H9 (cell line): ENCODE results near the gene EXOSC1. TPM values are rescaled to one million over a fixed set of nuclear protein-coding genes. Genes with fewer than 3 reads are reported as not detected.

Experiments
- DNase-seq: peaks from one replicate; pipeline ENCODE4 v3.0.0-alpha.2; 2017
- H2AFZ ChIP-seq: one replicate; pipeline ENCODE4 v1.6.1; 2013; ENCODE audit warnings: mild to moderate bottlenecking, low read length, control low read depth, moderate library complexity
- H2AK5ac ChIP-seq: 2 replicates; pipeline ENCODE4 v1.6.1; 2013; ENCODE audit warnings: low read length, control low read depth, mixed read lengths; ENCODE audit not compliant: insufficient read length
- H2BK120ac ChIP-seq: one replicate; pipeline ENCODE4 v1.6.1; 2013; ENCODE audit warnings: low read depth, mild to moderate bottlenecking, low read length, control low read depth, inconsistent platforms; ENCODE audit not compliant: poor library complexity, severe bottlenecking
- H2BK12ac ChIP-seq: 2 replicates; pipeline ENCODE4 v1.6.1; 2013; ENCODE audit warnings: low read length, control low read depth, mixed read lengths, low read depth; ENCODE audit not compliant: insufficient read length
- H2BK15ac ChIP-seq: 2 replicates; pipeline ENCODE4 v1.6.1; 2013; ENCODE audit warnings: low read depth, low read length, control low read depth
- H2BK20ac ChIP-seq: one replicate; pipeline ENCODE4 v1.6.1; 2013; ENCODE audit warnings: low read depth, mild to moderate bottlenecking, low read length, control low read depth, inconsistent platforms; ENCODE audit not compliant: poor library complexity, severe bottlenecking
- H2BK5ac ChIP-seq: 2 replicates; pipeline ENCODE4 v1.6.1; 2013; ENCODE audit warnings: low read length, control low read depth, mixed read lengths; ENCODE audit not compliant: insufficient read length
- H3K14ac ChIP-seq: 2 replicates; pipeline ENCODE4 v1.6.1; 2013; ENCODE audit warnings: low read length, control low read depth; ENCODE audit not compliant: insufficient read depth
- H3K18ac ChIP-seq: 2 replicates; pipeline ENCODE4 v1.6.1; 2013; ENCODE audit warnings: low read depth, mild to moderate bottlenecking, mixed read lengths, low read length, control low read depth; ENCODE audit not compliant: insufficient read length
- H3K23ac ChIP-seq: 2 replicates; pipeline ENCODE4 v1.6.1; 2013; ENCODE audit warnings: low read length, control low read depth, mixed read lengths, low read depth; ENCODE audit not compliant: insufficient read length
- H3K23me2 ChIP-seq: 2 replicates; pipeline ENCODE4 v1.6.1; 2013; ENCODE audit warnings: low read depth, mild to moderate bottlenecking, mixed read lengths, low read length, control low read depth; ENCODE audit not compliant: insufficient read length, poor library complexity, severe bottlenecking
- H3K27ac ChIP-seq: 2 replicates; pipeline ENCODE4 v1.5.1; 2013; ENCODE audit warnings: low read length, control low read depth, mixed read lengths, low read depth; ENCODE audit not compliant: insufficient read length
- H3K27me3 ChIP-seq: 2 replicates; pipeline ENCODE4 v1.6.1; 2013; ENCODE audit warnings: low read length, control low read depth, inconsistent platforms; ENCODE audit not compliant: insufficient read depth
- H3K4ac ChIP-seq: 2 replicates; pipeline ENCODE4 v1.6.1; 2013; ENCODE audit warnings: low read depth, mild to moderate bottlenecking, control low read depth, inconsistent platforms, low read length, moderate library complexity
- H3K4me1 ChIP-seq: 2 replicates; pipeline ENCODE4 v1.6.1; 2013; ENCODE audit warnings: low read length, control low read depth, inconsistent platforms; ENCODE audit not compliant: insufficient read depth
- H3K4me2 ChIP-seq: 2 replicates; pipeline ENCODE4 v1.6.1; 2013; ENCODE audit warnings: low read length, control low read depth, mixed read lengths; ENCODE audit not compliant: insufficient read length, insufficient read depth
- H3K56ac ChIP-seq: 2 replicates; pipeline ENCODE4 v1.6.1; 2013; ENCODE audit warnings: low read depth, mild to moderate bottlenecking, mixed read lengths, low read length, control low read depth; ENCODE audit not compliant: insufficient read length
- H3K79me1 ChIP-seq: 2 replicates; pipeline ENCODE4 v1.6.1; 2013; ENCODE audit warnings: low read depth, mild to moderate bottlenecking, moderate library complexity, low read length, control low read depth, inconsistent platforms; ENCODE audit not compliant: insufficient read depth, poor library complexity, severe bottlenecking
- H3K79me2 ChIP-seq: 2 replicates; pipeline ENCODE4 v1.6.1; 2013; ENCODE audit warnings: low read length, control low read depth, inconsistent platforms; ENCODE audit not compliant: insufficient read depth
- H3K9ac ChIP-seq: 2 replicates; pipeline ENCODE4 v1.6.1; 2013; ENCODE audit warnings: low read length, control low read depth, mixed read lengths; ENCODE audit not compliant: insufficient read length; ENCODE audit errors: extremely low read depth
- H3K9me3 ChIP-seq: one replicate; pipeline ENCODE4 v1.6.1; 2013; ENCODE audit warnings: low read depth, low read length, inconsistent platforms; ENCODE audit not compliant: control insufficient read depth
- H3T11ph ChIP-seq: one replicate; pipeline ENCODE4 v1.6.1; 2013; ENCODE audit warnings: mild to moderate bottlenecking, low read length, control low read depth, inconsistent platforms
- H4K20me1 ChIP-seq: one replicate; pipeline ENCODE4 v1.6.1; 2013; ENCODE audit not compliant: control insufficient read depth, insufficient read length, insufficient read depth
- H4K5ac ChIP-seq: 2 replicates; pipeline ENCODE4 v1.6.1; 2013; ENCODE audit warnings: low read depth, mild to moderate bottlenecking, mixed read lengths, low read length, control low read depth; ENCODE audit not compliant: insufficient read length
- H4K8ac ChIP-seq: replicated peaks from 2 replicates; pipeline ENCODE4 v1.6.1; 2013; ENCODE audit warnings: low read length, control low read depth, mixed read lengths, low read depth; ENCODE audit not compliant: insufficient read length
- H4K91ac ChIP-seq: 2 replicates; pipeline ENCODE4 v1.6.1; 2013; ENCODE audit warnings: low read depth, mild to moderate bottlenecking, moderate library complexity, mixed read lengths, low read length, control low read depth; ENCODE audit not compliant: insufficient read length
- H3K27ac Mint-ChIP-seq, 3 experiments: 2 replicates in 2 of 3; 3 replicates in 1 of 3; pipeline ENCODE4 v1.8.0; 2020 to 2021; ENCODE audit warnings: mixed read lengths in 3 of 3, mild to moderate bottlenecking in 1 of 3, moderate library complexity in 1 of 3
- H3K27me3 Mint-ChIP-seq: 2 replicates; pipeline ENCODE4 v1.8.0; 2021; ENCODE audit warnings: low read depth, mild to moderate bottlenecking, moderate library complexity, mixed read lengths
- H3K36me3 Mint-ChIP-seq, 3 experiments: 2 replicates in 2 of 3; 3 replicates in 1 of 3; pipeline ENCODE4 v1.8.0; 2020 to 2021; ENCODE audit warnings: low read depth in 3 of 3, mixed read lengths in 3 of 3; ENCODE audit not compliant: insufficient read depth in 1 of 3
- H3K4me1 Mint-ChIP-seq, 2 experiments: 2 replicates each; pipeline ENCODE4 v1.8.0; 2020; ENCODE audit warnings: mixed read lengths in 2 of 2
- H3K4me3 Mint-ChIP-seq, 2 experiments: 2 replicates in 1 of 2; 3 replicates in 1 of 2; pipeline ENCODE4 v1.8.0; 2020 to 2021; ENCODE audit warnings: mild to moderate bottlenecking in 2 of 2, mixed read lengths in 2 of 2, moderate library complexity in 1 of 2
- H3K9me3 Mint-ChIP-seq, 2 experiments: 2 replicates in 1 of 2; 3 replicates in 1 of 2; pipeline ENCODE4 v1.8.0; 2020; ENCODE audit warnings: mild to moderate bottlenecking in 2 of 2, mixed read lengths in 2 of 2, moderate library complexity in 1 of 2
- WGBS: extraction: QIAGEN DNeasy Blood & Tissue Kit; methylation state at CpG from one replicate; pipeline ENCODE4 v1.1.7; 2013; ENCODE audit warnings: missing lambda C conversion rate, low lambda C conversion rate, mixed read lengths; ENCODE audit not compliant: insufficient read length; ENCODE audit errors: extremely low coverage; 5-methylcytosine and 5-hydroxymethylcytosine counted together
- total RNA-seq: library from RNA; stranded (reverse); gene quantifications from 2 replicates; pipeline ENCODE4 v1.2.1, GENCODE V29; 2021
- TF ChIP-seq, protein P1 (sequence below): fragments of 200-600 bp; sonication (generic); conservative IDR thresholded peaks from 3 replicates; pipeline ENCODE4 v1.8.0; 2021; ENCODE audit warnings: antibody characterized with exemption, mild to moderate bottlenecking

EXOSC1 gene
- total RNA-seq, 1 experiment from 2014 or later = 66.4 TPM

- Histone ChIP-seq H3K18ac (no peak overlapping the region), H3K4me2 (no peak overlapping the region), H4K8ac (no peak overlapping the region), H3K4me1 (no peaks in the 10 kb centered on the region), H4K20me1 (no peaks in the 10 kb centered on the region), H3K23me2 (no peaks in the 10 kb centered on the region), H4K91ac (no peak overlapping the region), H2BK120ac (no peak overlapping the region), H3K14ac (no peak overlapping the region; the same call in 1 of the 2 replicates), H2BK5ac (no peak overlapping the region), H3K56ac (no peak overlapping the region), H4K5ac (no peak overlapping the region), H2BK20ac (no peak overlapping the region), H3K79me1 (no peaks in the 10 kb centered on the region), H2BK12ac (no peak overlapping the region), H3K27ac (no peak overlapping the region), H2AK5ac (no peak overlapping the region), H3K27me3 (no peaks in the 10 kb centered on the region), H3K9me3 (no peaks in the 10 kb centered on the region), H3K79me2 (no peaks in the 10 kb centered on the region), H2BK15ac (no peak overlapping the region), H3K9ac (no peak overlapping the region), H2AFZ (no peak overlapping the region), H3K23ac (no peak overlapping the region), H3K4ac (no peak overlapping the region), H3T11ph (no peak overlapping the region)
- Mint-ChIP-seq H3K36me3 (peaks cover 52 to 96% (median 89%) of the 10 kb centered on the region in 3 experiments), H3K27me3 (no peaks in the 10 kb centered on the region), H3K9me3 (no peaks in the 10 kb centered on the region), H3K4me1 (no peaks in the 10 kb centered on the region), H3K27ac (no peak overlapping the region), H3K4me3 (no peak overlapping the region)
- TF ChIP-seq, protein P1, sequence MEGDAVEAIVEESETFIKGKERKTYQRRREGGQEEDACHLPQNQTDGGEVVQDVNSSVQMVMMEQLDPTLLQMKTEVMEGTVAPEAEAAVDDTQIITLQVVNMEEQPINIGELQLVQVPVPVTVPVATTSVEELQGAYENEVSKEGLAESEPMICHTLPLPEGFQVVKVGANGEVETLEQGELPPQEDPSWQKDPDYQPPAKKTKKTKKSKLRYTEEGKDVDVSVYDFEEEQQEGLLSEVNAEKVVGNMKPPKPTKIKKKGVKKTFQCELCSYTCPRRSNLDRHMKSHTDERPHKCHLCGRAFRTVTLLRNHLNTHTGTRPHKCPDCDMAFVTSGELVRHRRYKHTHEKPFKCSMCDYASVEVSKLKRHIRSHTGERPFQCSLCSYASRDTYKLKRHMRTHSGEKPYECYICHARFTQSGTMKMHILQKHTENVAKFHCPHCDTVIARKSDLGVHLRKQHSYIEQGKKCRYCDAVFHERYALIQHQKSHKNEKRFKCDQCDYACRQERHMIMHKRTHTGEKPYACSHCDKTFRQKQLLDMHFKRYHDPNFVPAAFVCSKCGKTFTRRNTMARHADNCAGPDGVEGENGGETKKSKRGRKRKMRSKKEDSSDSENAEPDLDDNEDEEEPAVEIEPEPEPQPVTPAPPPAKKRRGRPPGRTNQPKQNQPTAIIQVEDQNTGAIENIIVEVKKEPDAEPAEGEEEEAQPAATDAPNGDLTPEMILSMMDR = no peak
- no CpG with 5 or more reads among the region's 7 CpGs for WGBS
- no peak for DNase-seq
Observed at GRCh38 chr10:97459111-97459510, 13.3 kb upstream of the EXOSC1 start.
